NCI-H2107 treated with DMSO at 0.1 percent for 48 hours (cell line): ENCODE data around the gene CDH13.

Experiments used
- DNase-seq: peaks from one replicate; lab custom pipeline; 2025; ENCODE audit not compliant: unreplicated experiment; lab: John Stamatoyannopoulos, UW

The CDH13 gene

GRCh38 chr16:82776470-82777146 lies 149.8 kb downstream of the CDH13 start:
- DNase-seq = no peak

DNA sequence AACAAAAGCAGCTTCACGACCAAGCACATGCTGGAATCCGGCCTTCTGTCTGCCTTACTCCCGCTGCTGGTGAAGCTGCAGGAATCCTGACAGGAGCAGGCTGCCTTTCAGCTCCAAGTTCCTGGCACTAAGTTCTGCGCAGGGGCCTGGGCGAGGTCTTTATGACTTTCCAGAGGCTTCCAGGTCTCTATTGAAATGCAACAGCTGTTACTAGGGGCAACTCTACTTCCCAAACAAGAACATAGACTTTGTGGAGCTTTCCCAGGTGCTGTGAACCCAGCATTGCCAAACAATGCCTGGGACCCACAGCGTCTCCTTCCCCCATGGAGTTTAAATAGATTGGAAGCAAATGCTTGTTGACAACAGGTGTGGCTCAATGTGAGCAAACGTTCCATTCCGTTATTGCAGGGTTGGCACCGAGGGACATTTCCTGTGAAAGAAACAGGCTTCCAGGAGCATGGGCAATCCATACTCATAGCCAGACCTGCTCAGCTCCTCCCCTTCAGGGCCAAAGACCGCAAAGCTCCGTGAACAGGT lies 156.0 kb downstream of the CDH13 start:
- DNase-seq = no peak

GRCh38 chr16:82783933-82784572 lies 157.3 kb downstream of the CDH13 start:
- no peak for DNase-seq

GRCh38 chr16:82784573-82784968 lies 157.8 kb downstream of the CDH13 start:
- DNase-seq = no peak

DNA sequence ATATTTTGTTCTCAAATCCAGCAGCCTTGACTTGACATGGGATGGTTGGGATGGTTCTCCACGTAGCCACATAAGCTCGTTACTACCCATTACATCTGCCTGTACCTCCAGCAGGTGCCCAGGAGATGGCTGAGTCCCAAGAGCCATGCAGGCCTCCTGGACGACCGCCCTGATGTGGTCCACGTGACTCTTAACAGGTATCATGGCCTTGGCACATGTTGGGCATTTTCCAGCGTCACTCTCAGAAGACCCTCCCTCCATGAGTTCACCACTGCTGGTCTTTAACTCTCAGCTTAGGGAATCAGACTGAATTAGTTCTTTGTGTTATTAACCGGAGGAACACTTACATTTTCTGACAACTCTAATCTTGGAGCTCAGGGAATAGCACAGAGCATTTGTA lies 161.5 kb downstream of the CDH13 start:
- no peak for DNase-seq

DNA sequence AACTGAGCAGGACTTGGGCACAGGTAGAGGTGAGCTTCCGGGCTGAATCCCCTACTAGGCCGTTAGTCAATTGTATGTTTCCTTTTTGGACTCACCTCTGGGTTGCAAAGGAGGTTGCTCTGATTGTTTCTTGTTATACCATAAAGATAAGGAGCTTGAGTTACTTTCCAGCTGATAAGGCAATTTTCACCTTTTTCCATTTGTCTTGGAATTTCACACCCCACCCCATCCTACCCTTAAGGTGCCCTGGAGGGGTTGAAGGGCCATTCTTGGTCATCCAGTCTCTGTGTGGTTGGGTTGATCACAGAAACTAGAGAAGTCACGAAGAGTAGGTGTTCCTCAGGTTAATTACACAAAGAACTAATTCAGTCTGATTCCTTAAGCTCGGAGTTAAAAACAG lies 162.2 kb downstream of the CDH13 start:
- DNase-seq = no peak

DNA sequence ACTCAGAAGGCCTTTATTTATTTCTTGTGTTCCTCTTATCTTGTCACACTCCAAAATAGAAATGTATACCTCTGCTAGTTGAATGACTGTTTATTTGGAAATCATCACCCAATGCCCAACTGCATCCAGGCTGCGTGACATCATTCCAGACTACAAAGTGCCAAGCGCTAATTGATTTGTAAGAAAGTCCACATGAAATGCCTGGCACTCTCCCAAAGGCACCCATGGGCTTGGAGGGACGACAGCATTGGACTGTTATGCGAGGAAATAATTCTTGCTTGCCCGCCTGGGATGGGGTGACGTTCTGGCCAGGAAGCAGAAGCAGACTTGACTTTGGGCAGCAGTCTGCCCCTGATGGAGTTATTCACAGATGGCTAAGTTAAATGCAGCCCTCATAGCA lies 165.9 kb downstream of the CDH13 start:
- DNase-seq = no peak

GRCh38 chr16:82793528-82794245 lies 166.9 kb downstream of the CDH13 start:
- no peak for DNase-seq

DNA sequence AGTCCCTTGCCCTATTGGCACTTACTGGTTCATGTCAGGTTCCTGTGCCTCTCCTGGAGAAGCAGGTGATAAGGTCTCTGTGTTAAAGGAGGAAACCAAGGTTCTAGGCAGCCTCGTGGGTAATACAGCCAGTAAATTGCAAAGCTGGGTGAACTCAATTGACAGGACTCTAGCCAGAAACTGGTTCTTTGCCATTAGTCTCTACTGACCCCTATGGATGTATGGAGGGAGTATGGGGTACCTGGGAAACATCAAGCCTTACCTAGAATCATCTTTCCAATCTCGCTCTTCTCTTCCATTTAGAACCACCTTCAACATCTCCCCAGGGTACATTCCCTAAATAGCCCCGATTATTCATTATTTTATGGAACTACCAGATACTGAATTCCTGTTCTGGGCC lies 169.3 kb downstream of the CDH13 start:
- DNase-seq = no peak

DNA sequence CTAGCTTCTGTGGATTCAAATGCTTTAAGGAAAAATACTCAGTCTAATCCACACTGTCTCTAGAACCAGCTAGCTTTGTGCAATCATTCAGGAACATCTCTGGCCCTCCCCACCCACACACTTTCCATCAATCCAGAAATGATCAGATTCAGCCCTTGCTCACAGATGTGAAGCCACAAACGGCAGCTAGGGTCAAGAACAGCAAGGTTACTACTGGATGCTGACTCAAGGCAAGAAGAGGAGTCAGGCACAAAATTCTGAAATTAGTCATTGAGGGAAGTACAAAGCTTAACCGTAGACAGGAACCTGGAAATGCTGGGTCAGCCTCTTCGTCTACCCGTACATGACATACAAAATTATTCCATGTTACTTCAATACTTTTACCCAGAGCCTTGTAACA lies 174.6 kb downstream of the CDH13 start:
- no peak for DNase-seq

DNA sequence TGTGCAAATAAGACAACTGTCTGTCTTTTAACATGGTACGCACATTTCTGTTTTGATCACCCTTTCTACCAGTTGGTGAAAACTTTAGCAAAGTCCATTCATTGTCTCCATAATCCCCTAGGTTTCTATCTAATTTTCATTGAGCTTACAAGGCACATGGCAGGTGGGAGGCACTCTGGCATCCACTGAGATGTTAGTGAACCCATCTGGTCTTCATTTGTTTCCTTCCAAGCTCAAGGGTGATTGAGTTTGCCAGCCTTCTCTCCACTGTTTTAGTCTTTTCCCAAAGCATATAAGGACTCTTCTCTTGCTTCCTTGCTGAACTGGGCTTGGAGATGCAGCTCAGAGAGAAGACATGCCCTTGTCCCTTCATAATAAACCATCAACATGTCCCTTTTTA lies 179.1 kb downstream of the CDH13 start:
- DNase-seq = no peak

DNA sequence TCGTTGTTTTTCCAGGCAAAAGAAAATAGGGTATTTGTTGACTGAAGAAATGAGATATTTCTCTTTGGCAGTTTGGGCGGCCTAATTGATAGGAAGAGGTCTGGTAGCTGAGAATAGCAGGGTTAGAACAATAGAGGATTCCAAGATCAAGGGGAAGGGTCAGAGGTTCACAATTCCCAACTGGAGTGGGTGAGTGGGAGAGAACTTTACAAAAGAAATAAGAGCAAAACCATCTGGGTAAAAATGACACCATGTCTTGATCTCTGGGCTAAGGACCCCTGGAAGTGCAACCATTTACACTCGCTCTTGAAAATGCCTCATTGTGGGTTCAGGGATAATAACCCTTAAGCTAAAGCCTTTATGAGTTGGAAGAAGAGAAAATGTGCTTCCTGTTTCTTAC lies 180.5 kb downstream of the CDH13 start:
- DNase-seq = no peak

- no peak for DNase-seq
Measured at GRCh38 chr16:82808036-82808435, 181.3 kb downstream of the CDH13 start.

- no peak for DNase-seq
Measured at GRCh38 chr16:82810077-82810476, 183.3 kb downstream of the CDH13 start.

DNA sequence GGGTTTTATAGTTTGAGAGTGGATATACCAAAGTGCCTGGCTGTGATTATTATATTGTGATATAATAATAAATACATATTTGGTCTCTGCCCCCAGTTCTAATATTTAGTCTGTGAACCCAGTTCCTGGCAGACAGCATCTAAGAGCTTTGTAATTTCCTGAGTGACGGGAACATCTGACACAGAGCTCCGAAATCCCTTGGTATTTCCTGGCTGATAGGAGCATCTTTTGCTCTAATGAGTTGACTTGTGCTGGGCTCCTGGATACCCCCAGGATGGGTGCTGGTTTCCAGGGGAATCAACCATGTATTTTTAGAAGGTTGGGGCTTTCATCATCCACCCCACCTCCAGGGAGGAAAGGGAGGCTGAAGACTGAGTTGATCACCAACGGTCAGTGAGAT lies 187.3 kb downstream of the CDH13 start:
- DNase-seq = no peak

- DNase-seq = no peak
Measured at GRCh38 chr16:82819286-82819685, 192.5 kb downstream of the CDH13 start.

GRCh38 chr16:82820855-82821254 lies 194.1 kb downstream of the CDH13 start:
- DNase-seq = no peak

- DNase-seq = no peak
Measured at GRCh38 chr16:82824408-82824807, 197.6 kb downstream of the CDH13 start.

DNA sequence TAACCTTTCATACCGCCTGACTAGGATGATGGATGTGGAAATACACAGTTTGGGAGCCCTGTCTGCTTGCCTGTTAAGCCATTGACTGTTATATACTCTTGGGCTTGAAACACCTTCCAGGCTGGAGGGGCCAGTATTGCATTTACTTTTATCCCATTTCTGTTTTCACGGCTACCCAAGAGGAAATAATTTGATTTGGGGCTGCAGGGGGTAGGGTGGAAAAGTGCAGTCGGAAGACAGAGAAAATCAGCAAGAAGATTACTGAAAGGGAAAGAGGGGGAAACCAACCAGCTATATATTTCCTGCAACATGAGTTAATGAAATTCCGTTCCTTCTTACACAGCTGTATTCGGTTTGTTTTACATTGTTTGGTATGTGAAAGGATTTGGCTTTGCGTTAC lies 202.5 kb downstream of the CDH13 start:
- DNase-seq = no peak

DNA sequence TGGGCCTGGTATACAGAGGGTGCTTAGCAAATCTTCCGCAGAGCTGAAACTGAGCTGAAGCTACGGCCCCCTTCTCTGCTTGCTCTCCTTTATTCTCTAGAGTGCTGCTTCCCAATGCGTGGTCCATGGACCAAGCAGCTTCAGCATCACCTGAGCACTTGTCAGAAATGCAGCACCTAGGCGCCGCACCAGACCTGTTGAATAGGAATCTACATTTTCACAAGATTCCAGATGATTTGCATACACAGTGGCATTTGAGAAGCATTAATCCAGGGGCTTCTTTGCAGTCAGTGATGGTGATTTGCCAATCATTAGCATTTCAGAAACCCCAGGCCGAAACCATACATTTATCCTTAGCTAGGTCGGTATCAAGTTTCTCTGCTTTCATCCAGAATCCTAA lies 204.2 kb downstream of the CDH13 start:
- DNase-seq = no peak

- no peak for DNase-seq
Measured at GRCh38 chr16:82832821-82833220, 206.1 kb downstream of the CDH13 start.

GRCh38 chr16:82833378-82833993 lies 206.7 kb downstream of the CDH13 start:
- no peak for DNase-seq
